ENCODE results near the gene TSPAN33. TPM values are rescaled to one million over a fixed set of nuclear protein-coding genes. Genes with fewer than 3 reads are reported as not detected.
"Not testable (repeated sequence)": the region's sequence is repeated elsewhere in the genome, so short reads cannot be mapped to it uniquely, and the experiment has no call there.

The TSPAN33 gene
- total and polyA plus RNA-seq, 8 donors: 2.3 to 5.7 (median 5.1) TPM

GRCh38 chr7:129212596-129212995 lies 68.1 kb downstream of the TSPAN33 start:
- ATAC-seq: no peak
- TF ChIP-seq CTCF (IDR thresholded peaks at IDR 0.05): no peak
- intact Hi-C loops (cut with DNase I): loop anchor here in 1 of 2 donors (5.0 kb wide), 1 partner anchor 50 kb away; no protein-coding TSS in a partner anchor

GRCh38 chr7:129213828-129214227 lies 69.3 kb downstream of the TSPAN33 start:
- Histone ChIP-seq H3K27me3 (peaks cover 0 to 28% of the 10 kb centered on the region in 2 donors), H3K4me3 (no peak overlapping the region), H3K9me3 (no peaks in the 10 kb centered on the region), H3K36me3 (no peaks in the 10 kb centered on the region), H3K27ac (no peak overlapping the region), H3K4me1 (peaks cover 0 to 4% of the 10 kb centered on the region in 2 donors)
- no peak for TF ChIP-seq CTCF (IDR thresholded peaks at IDR 0.05)
- ATAC-seq (no peak), DNase-seq (peak in 1 of 4 donors; percentile 21)
- intact Hi-C loops (cut with DNase I): loop anchor here in 1 of 2 donors (5.0 kb wide), 1 partner anchor 52 kb away; no protein-coding TSS in a partner anchor

More at GRCh38 chr7:129212596-129212995, 68.1 kb downstream of the TSPAN33 start:
- H3K27me3 ChIP-seq: peaks cover 0 to 19% of the 10 kb centered on the region in 2 donors
- H3K9me3 ChIP-seq: no peaks in the 10 kb centered on the region
- no peak overlapping the region for H3K27ac ChIP-seq
- H3K4me3 ChIP-seq: no peak overlapping the region
- H3K4me1 ChIP-seq: no peaks in the 10 kb centered on the region
- DNase-seq: peak in 1 of 4 donors; percentile 19
- no peaks in the 10 kb centered on the region for H3K36me3 ChIP-seq

GRCh38 chr7:129215691-129216090 lies 71.2 kb downstream of the TSPAN33 start:
- H3K4me3 ChIP-seq; ATAC-seq; intact Hi-C loops (cut with DNase I); H3K4me1 ChIP-seq; H3K36me3 ChIP-seq; H3K27ac ChIP-seq; H3K9me3 ChIP-seq: not testable (repeated sequence)
- peaks cover 0 to 12% of the 10 kb centered on the region in 2 donors for H3K27me3 ChIP-seq
- peak in 1 of 4 donors; percentile 13 for DNase-seq

GRCh38 chr7:129216101-129216715 lies 71.7 kb downstream of the TSPAN33 start:
- intact Hi-C loops (cut with DNase I); H3K4me3 ChIP-seq; H3K4me1 ChIP-seq; ATAC-seq; H3K27ac ChIP-seq; H3K9me3 ChIP-seq; H3K36me3 ChIP-seq: not testable (repeated sequence)
- H3K27me3 ChIP-seq: peaks cover 0 to 12% of the 10 kb centered on the region in 2 donors
- peak in 1 of 4 donors; percentile 22 for DNase-seq

- intact Hi-C loops (cut with DNase I): not testable (repeated sequence)
These were observed 72.4 kb downstream of the TSPAN33 start for GRCh38 chr7:129216821-129217416.

GRCh38 chr7:129218514-129219062 lies 74.1 kb downstream of the TSPAN33 start:
- no peaks in the 10 kb centered on the region for H3K9me3 ChIP-seq
- ATAC-seq (peak; percentile 99), DNase-seq (peak; percentile 72 to 85 (median 76))
- H3K4me1 ChIP-seq: peaks cover 0 to 9% of the 10 kb centered on the region in 2 donors
- no peak overlapping the region for H3K27ac ChIP-seq
- TF ChIP-seq CTCF (IDR thresholded peaks at IDR 0.05): peak; percentile 87
- peaks cover 0 to 12% of the 10 kb centered on the region in 2 donors for H3K27me3 ChIP-seq
- H3K36me3 ChIP-seq: no peaks in the 10 kb centered on the region
- intact Hi-C loops (cut with DNase I): no loop called here
- no peak overlapping the region for H3K4me3 ChIP-seq

More at GRCh38 chr7:129216821-129217416, 72.4 kb downstream of the TSPAN33 start:
- H3K27me3 ChIP-seq: peaks cover 0 to 12% of the 10 kb centered on the region in 2 donors
- not testable (repeated sequence) for H3K4me3 ChIP-seq, H3K4me1 ChIP-seq, H3K27ac ChIP-seq, ATAC-seq, H3K36me3 ChIP-seq, H3K9me3 ChIP-seq, DNase-seq

- ATAC-seq: not testable (repeated sequence)
These were observed 74.7 kb downstream of the TSPAN33 start for GRCh38 chr7:129219166-129219565.

More at GRCh38 chr7:129219166-129219565, 74.7 kb downstream of the TSPAN33 start:
- peaks cover 0 to 11% of the 10 kb centered on the region in 2 donors for H3K4me1 ChIP-seq
- H3K4me3 ChIP-seq; H3K27ac ChIP-seq; H3K36me3 ChIP-seq; H3K9me3 ChIP-seq; intact Hi-C loops (cut with DNase I): not testable (repeated sequence)
- H3K27me3 ChIP-seq: peaks cover 0 to 12% of the 10 kb centered on the region in 2 donors
- peak in 1 of 4 donors; percentile 7 for DNase-seq
